HepG2 (cell line): ENCODE results near the gene VWA1. TPM values are rescaled to one million over a fixed set of nuclear protein-coding genes. Genes with fewer than 3 reads are reported as not detected.

Experiments
- ARNT ChIP-seq: fragments of 450-650 bp; IDR thresholded peaks from 2 replicates; pipeline ENCODE4 v1.6.1; 2017
- BCL6 ChIP-seq: IDR thresholded peaks from 2 replicates; pipeline ENCODE4 v1.6.1; 2016; ENCODE audit warnings: missing genetic modification reagents, missing compliant biosample characterization
- GABPA ChIP-seq, 2 experiments: IDR thresholded peaks; 2 replicates each; pipeline ENCODE4 v1.6.1; 2011 to 2016; ENCODE audit warnings: low read depth in 2 of 2, low read length in 1 of 2, missing biosample characterization in 1 of 2, missing genetic modification characterization in 1 of 2
- HOXA9 ChIP-seq: sonication (generic); formaldehyde crosslinking; IDR thresholded peaks from 2 replicates; pipeline ENCODE4 v1.8.1; 2022; ENCODE audit warnings: missing genetic modification reagents, mild to moderate bottlenecking, moderate library complexity, borderline replicate concordance
- HOXD1 ChIP-seq: sonication (generic); formaldehyde crosslinking; IDR thresholded peaks from 2 replicates; pipeline ENCODE4 v1.5.0; 2020; ENCODE audit warnings: missing genetic modification reagents
- NKX3-1 ChIP-seq: sonication (generic); formaldehyde crosslinking; IDR thresholded peaks from 2 replicates; pipeline ENCODE4 v1.5.0; 2020; ENCODE audit warnings: missing genetic modification reagents
- NONO ChIP-seq, 2 experiments: fragments of 450-650 bp in 1 of 2; sonication (generic) in 1 of 2; formaldehyde crosslinking in 1 of 2; IDR thresholded peaks in 1 of 2; conservative IDR thresholded peaks in 1 of 2; 2 replicates each; pipeline versions ENCODE4 v1.6.1 to v1.8.0; 2017 to 2022; ENCODE audit warnings: mild to moderate bottlenecking in 1 of 2, missing genetic modification reagents in 1 of 2, moderate library complexity in 1 of 2
- PAXIP1 ChIP-seq: sonication (generic); formaldehyde crosslinking; conservative IDR thresholded peaks from 2 replicates; pipeline ENCODE4 v1.4.0; 2020; ENCODE audit warnings: mild to moderate bottlenecking, missing genetic modification reagents, moderate library complexity
- PPARG ChIP-seq: conservative IDR thresholded peaks from 2 replicates; pipeline ENCODE4 v1.6.1; 2016; ENCODE audit warnings: missing biosample characterization, missing genetic modification reagents
- SP5 ChIP-seq: IDR thresholded peaks from 2 replicates; pipeline ENCODE4 v1.6.1; 2016; ENCODE audit warnings: low read depth, borderline replicate concordance
- TGIF2 ChIP-seq: IDR thresholded peaks from 2 replicates; pipeline ENCODE4 v1.6.1; 2016; ENCODE audit warnings: control low read depth, missing compliant biosample characterization
- ZBTB21 ChIP-seq: sonication (generic); formaldehyde crosslinking; IDR thresholded peaks from 2 replicates; pipeline ENCODE4 v1.4.0; 2020; ENCODE audit warnings: missing genetic modification reagents
- ZNF34 ChIP-seq: sonication (generic); formaldehyde crosslinking; IDR thresholded peaks from 2 replicates; pipeline ENCODE4 v1.4.0; 2020; ENCODE audit warnings: mild to moderate bottlenecking, missing genetic modification reagents, borderline replicate concordance
- ZNF350 ChIP-seq: sonication (generic); formaldehyde crosslinking; IDR thresholded peaks from 2 replicates; pipeline ENCODE4 v1.4.0; 2020; ENCODE audit warnings: mild to moderate bottlenecking, low read depth, missing genetic modification reagents, borderline replicate concordance
- ZNF572 ChIP-seq: sonication (generic); formaldehyde crosslinking; IDR thresholded peaks from 2 replicates; pipeline ENCODE4 v1.5.1; 2020; ENCODE audit warnings: mild to moderate bottlenecking, missing genetic modification reagents
- ZNF574 ChIP-seq: sonication (generic); formaldehyde crosslinking; IDR thresholded peaks from 2 replicates; pipeline ENCODE4 v1.4.0; 2020; ENCODE audit warnings: missing genetic modification reagents
- polyA plus RNA-seq, 8 experiments: library from polyadenylated mRNA; depleted of rRNA in 3 of 8; stranded (reverse) in 7 of 8; unstranded in 1 of 8; fragments of >200 nt; fragmentation: Illumina TruSeq in 4 of 8; extraction: Trizol in 4 of 8; gene quantifications; 2 replicates each; pipeline versions ENCODE4 v1.2.1 to v1.2.3, GENCODE V29; 2011 to 2016; ENCODE audit warnings: low read depth in 4 of 8, missing spikeins in 1 of 8, mixed read lengths in 1 of 8; ENCODE audit not compliant: insufficient read depth in 1 of 8
- total RNA-seq, 5 experiments: library from RNA; depleted of rRNA; stranded (reverse); fragments of >200 nt; fragmentation: Illumina TruSeq; extraction: Trizol; gene quantifications; 2 replicates each; pipeline ENCODE4 v1.2.3, GENCODE V29; 2016; ENCODE audit warnings: low read depth in 1 of 5
- TF ChIP-seq, protein P1 (sequence below): sonication (generic); formaldehyde crosslinking; IDR thresholded peaks from 2 replicates; pipeline ENCODE4 v1.4.0; 2020; ENCODE audit warnings: missing genetic modification reagents, borderline replicate concordance

VWA1 gene
- total and polyA plus RNA-seq, 2 of the 13 experiments (the other 11 are each of a cell fraction or from before 2014, with no cell fraction given): 40.9 to 57.5 TPM

GRCh38 chr1:1437904-1438376 lies 2.5 kb downstream of the VWA1 start (continued):
- no peak for TF ChIP-seq HOXA9 (CRISPR knock-in tag)
- TF ChIP-seq GABPA (IDR thresholded peaks at IDR 0.05; ENCODE audit: low read depth, low read length): no peak
- TF ChIP-seq GABPA (CRISPR knock-in tag; IDR thresholded peaks at IDR 0.05; ENCODE audit: low read depth): peak; percentile 86
- TF ChIP-seq NKX3-1 (CRISPR knock-in tag): no peak
- no peak for TF ChIP-seq ARNT
- peak; percentile 88 for TF ChIP-seq SP5 (CRISPR knock-in tag)
- TF ChIP-seq BCL6 (CRISPR knock-in tag): peak; percentile 51; the same call in 1 of the 2 replicates
- peak; percentile 72 for TF ChIP-seq ZNF350 (CRISPR knock-in tag)
- TF ChIP-seq ZNF574 (CRISPR knock-in tag): peak; percentile 90
- TF ChIP-seq PAXIP1: peak; percentile 64
- no peak for TF ChIP-seq ZNF34 (CRISPR knock-in tag)
- no peak for TF ChIP-seq TGIF2
- TF ChIP-seq ZBTB21: no peak
- TF ChIP-seq NONO (IDR thresholded peaks at IDR 0.05): no peak
- peak; percentile 61; the same call in 1 of the 2 replicates for TF ChIP-seq NONO (CRISPR knock-in tag; conservative IDR thresholded peaks at IDR 0.05)
- peak; percentile 20; the same call in 1 of the 2 replicates for TF ChIP-seq ZNF572
- TF ChIP-seq, protein P1, sequence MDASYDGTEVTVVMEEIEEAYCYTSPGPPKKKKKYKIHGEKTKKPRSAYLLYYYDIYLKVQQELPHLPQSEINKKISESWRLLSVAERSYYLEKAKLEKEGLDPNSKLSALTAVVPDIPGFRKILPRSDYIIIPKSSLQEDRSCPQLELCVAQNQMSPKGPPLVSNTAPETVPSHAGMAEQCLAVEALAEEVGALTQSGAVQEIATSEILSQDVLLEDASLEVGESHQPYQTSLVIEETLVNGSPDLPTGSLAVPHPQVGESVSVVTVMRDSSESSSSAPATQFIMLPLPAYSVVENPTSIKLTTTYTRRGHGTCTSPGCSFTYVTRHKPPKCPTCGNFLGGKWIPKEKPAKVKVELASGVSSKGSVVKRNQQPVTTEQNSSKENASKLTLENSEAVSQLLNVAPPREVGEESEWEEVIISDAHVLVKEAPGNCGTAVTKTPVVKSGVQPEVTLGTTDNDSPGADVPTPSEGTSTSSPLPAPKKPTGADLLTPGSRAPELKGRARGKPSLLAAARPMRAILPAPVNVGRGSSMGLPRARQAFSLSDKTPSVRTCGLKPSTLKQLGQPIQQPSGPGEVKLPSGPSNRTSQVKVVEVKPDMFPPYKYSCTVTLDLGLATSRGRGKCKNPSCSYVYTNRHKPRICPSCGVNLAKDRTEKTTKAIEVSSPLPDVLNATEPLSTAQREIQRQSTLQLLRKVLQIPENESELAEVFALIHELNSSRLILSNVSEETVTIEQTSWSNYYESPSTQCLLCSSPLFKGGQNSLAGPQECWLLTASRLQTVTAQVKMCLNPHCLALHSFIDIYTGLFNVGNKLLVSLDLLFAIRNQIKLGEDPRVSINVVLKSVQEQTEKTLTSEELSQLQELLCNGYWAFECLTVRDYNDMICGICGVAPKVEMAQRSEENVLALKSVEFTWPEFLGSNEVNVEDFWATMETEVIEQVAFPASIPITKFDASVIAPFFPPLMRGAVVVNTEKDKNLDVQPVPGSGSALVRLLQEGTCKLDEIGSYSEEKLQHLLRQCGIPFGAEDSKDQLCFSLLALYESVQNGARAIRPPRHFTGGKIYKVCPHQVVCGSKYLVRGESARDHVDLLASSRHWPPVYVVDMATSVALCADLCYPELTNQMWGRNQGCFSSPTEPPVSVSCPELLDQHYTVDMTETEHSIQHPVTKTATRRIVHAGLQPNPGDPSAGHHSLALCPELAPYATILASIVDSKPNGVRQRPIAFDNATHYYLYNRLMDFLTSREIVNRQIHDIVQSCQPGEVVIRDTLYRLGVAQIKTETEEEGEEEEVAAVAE (CRISPR knock-in tag): 0 out of 2 replicates have a peak, but pooled peaks have one; percentile 19
- TF ChIP-seq HOXD1 (CRISPR knock-in tag): peak; percentile 34; the same call in 1 of the 2 replicates
- TF ChIP-seq PPARG (CRISPR knock-in tag): 0 out of 2 replicates have a peak, but pooled peaks have one; percentile 19
